H9 (cell line): ENCODE results near the gene SEMA5A. TPM values are rescaled to one million over a fixed set of nuclear protein-coding genes. Genes with fewer than 3 reads are reported as not detected.

Experiments used
- DNase-seq: peaks from one replicate; pipeline ENCODE4 v3.0.0-alpha.2; 2017
- H2AFZ ChIP-seq: one replicate; pipeline ENCODE4 v1.6.1; 2013; ENCODE audit warnings: mild to moderate bottlenecking, low read length, control low read depth, moderate library complexity
- H2AK5ac ChIP-seq: 2 replicates; pipeline ENCODE4 v1.6.1; 2013; ENCODE audit warnings: low read length, control low read depth, mixed read lengths; ENCODE audit not compliant: insufficient read length
- H2BK120ac ChIP-seq: one replicate; pipeline ENCODE4 v1.6.1; 2013; ENCODE audit warnings: low read depth, mild to moderate bottlenecking, low read length, control low read depth, inconsistent platforms; ENCODE audit not compliant: poor library complexity, severe bottlenecking
- H2BK12ac ChIP-seq: 2 replicates; pipeline ENCODE4 v1.6.1; 2013; ENCODE audit warnings: low read length, control low read depth, mixed read lengths, low read depth; ENCODE audit not compliant: insufficient read length
- H2BK15ac ChIP-seq: 2 replicates; pipeline ENCODE4 v1.6.1; 2013; ENCODE audit warnings: low read depth, low read length, control low read depth
- H2BK20ac ChIP-seq: one replicate; pipeline ENCODE4 v1.6.1; 2013; ENCODE audit warnings: low read depth, mild to moderate bottlenecking, low read length, control low read depth, inconsistent platforms; ENCODE audit not compliant: poor library complexity, severe bottlenecking
- H2BK5ac ChIP-seq: 2 replicates; pipeline ENCODE4 v1.6.1; 2013; ENCODE audit warnings: low read length, control low read depth, mixed read lengths; ENCODE audit not compliant: insufficient read length
- H3K14ac ChIP-seq: 2 replicates; pipeline ENCODE4 v1.6.1; 2013; ENCODE audit warnings: low read length, control low read depth; ENCODE audit not compliant: insufficient read depth
- H3K18ac ChIP-seq: 2 replicates; pipeline ENCODE4 v1.6.1; 2013; ENCODE audit warnings: low read depth, mild to moderate bottlenecking, mixed read lengths, low read length, control low read depth; ENCODE audit not compliant: insufficient read length
- H3K23ac ChIP-seq: 2 replicates; pipeline ENCODE4 v1.6.1; 2013; ENCODE audit warnings: low read length, control low read depth, mixed read lengths, low read depth; ENCODE audit not compliant: insufficient read length
- H3K23me2 ChIP-seq: 2 replicates; pipeline ENCODE4 v1.6.1; 2013; ENCODE audit warnings: low read depth, mild to moderate bottlenecking, mixed read lengths, low read length, control low read depth; ENCODE audit not compliant: insufficient read length, poor library complexity, severe bottlenecking
- H3K27ac ChIP-seq: 2 replicates; pipeline ENCODE4 v1.5.1; 2013; ENCODE audit warnings: low read length, control low read depth, mixed read lengths, low read depth; ENCODE audit not compliant: insufficient read length
- H3K27me3 ChIP-seq: 2 replicates; pipeline ENCODE4 v1.6.1; 2013; ENCODE audit warnings: low read length, control low read depth, inconsistent platforms; ENCODE audit not compliant: insufficient read depth
- H3K4ac ChIP-seq: 2 replicates; pipeline ENCODE4 v1.6.1; 2013; ENCODE audit warnings: low read depth, mild to moderate bottlenecking, control low read depth, inconsistent platforms, low read length, moderate library complexity
- H3K4me1 ChIP-seq: 2 replicates; pipeline ENCODE4 v1.6.1; 2013; ENCODE audit warnings: low read length, control low read depth, inconsistent platforms; ENCODE audit not compliant: insufficient read depth
- H3K4me2 ChIP-seq: 2 replicates; pipeline ENCODE4 v1.6.1; 2013; ENCODE audit warnings: low read length, control low read depth, mixed read lengths; ENCODE audit not compliant: insufficient read length, insufficient read depth
- H3K56ac ChIP-seq: 2 replicates; pipeline ENCODE4 v1.6.1; 2013; ENCODE audit warnings: low read depth, mild to moderate bottlenecking, mixed read lengths, low read length, control low read depth; ENCODE audit not compliant: insufficient read length
- H3K79me1 ChIP-seq: 2 replicates; pipeline ENCODE4 v1.6.1; 2013; ENCODE audit warnings: low read depth, mild to moderate bottlenecking, moderate library complexity, low read length, control low read depth, inconsistent platforms; ENCODE audit not compliant: insufficient read depth, poor library complexity, severe bottlenecking
- H3K79me2 ChIP-seq: 2 replicates; pipeline ENCODE4 v1.6.1; 2013; ENCODE audit warnings: low read length, control low read depth, inconsistent platforms; ENCODE audit not compliant: insufficient read depth
- H3K9ac ChIP-seq: 2 replicates; pipeline ENCODE4 v1.6.1; 2013; ENCODE audit warnings: low read length, control low read depth, mixed read lengths; ENCODE audit not compliant: insufficient read length; ENCODE audit errors: extremely low read depth
- H3K9me3 ChIP-seq: one replicate; pipeline ENCODE4 v1.6.1; 2013; ENCODE audit warnings: low read depth, low read length, inconsistent platforms; ENCODE audit not compliant: control insufficient read depth
- H3T11ph ChIP-seq: one replicate; pipeline ENCODE4 v1.6.1; 2013; ENCODE audit warnings: mild to moderate bottlenecking, low read length, control low read depth, inconsistent platforms
- H4K20me1 ChIP-seq: one replicate; pipeline ENCODE4 v1.6.1; 2013; ENCODE audit not compliant: control insufficient read depth, insufficient read length, insufficient read depth
- H4K5ac ChIP-seq: 2 replicates; pipeline ENCODE4 v1.6.1; 2013; ENCODE audit warnings: low read depth, mild to moderate bottlenecking, mixed read lengths, low read length, control low read depth; ENCODE audit not compliant: insufficient read length
- H4K8ac ChIP-seq: replicated peaks from 2 replicates; pipeline ENCODE4 v1.6.1; 2013; ENCODE audit warnings: low read length, control low read depth, mixed read lengths, low read depth; ENCODE audit not compliant: insufficient read length
- H4K91ac ChIP-seq: 2 replicates; pipeline ENCODE4 v1.6.1; 2013; ENCODE audit warnings: low read depth, mild to moderate bottlenecking, moderate library complexity, mixed read lengths, low read length, control low read depth; ENCODE audit not compliant: insufficient read length
- H3K27ac Mint-ChIP-seq, 3 experiments: 2 replicates in 2 of 3; 3 replicates in 1 of 3; pipeline ENCODE4 v1.8.0; 2020 to 2021; ENCODE audit warnings: mixed read lengths in 3 of 3, mild to moderate bottlenecking in 1 of 3, moderate library complexity in 1 of 3
- H3K27me3 Mint-ChIP-seq: 2 replicates; pipeline ENCODE4 v1.8.0; 2021; ENCODE audit warnings: low read depth, mild to moderate bottlenecking, moderate library complexity, mixed read lengths
- H3K36me3 Mint-ChIP-seq, 3 experiments: 2 replicates in 2 of 3; 3 replicates in 1 of 3; pipeline ENCODE4 v1.8.0; 2020 to 2021; ENCODE audit warnings: low read depth in 3 of 3, mixed read lengths in 3 of 3; ENCODE audit not compliant: insufficient read depth in 1 of 3
- H3K4me1 Mint-ChIP-seq, 2 experiments: 2 replicates each; pipeline ENCODE4 v1.8.0; 2020; ENCODE audit warnings: mixed read lengths in 2 of 2
- H3K4me3 Mint-ChIP-seq, 2 experiments: 2 replicates in 1 of 2; 3 replicates in 1 of 2; pipeline ENCODE4 v1.8.0; 2020 to 2021; ENCODE audit warnings: mild to moderate bottlenecking in 2 of 2, mixed read lengths in 2 of 2, moderate library complexity in 1 of 2
- H3K9me3 Mint-ChIP-seq, 2 experiments: 2 replicates in 1 of 2; 3 replicates in 1 of 2; pipeline ENCODE4 v1.8.0; 2020; ENCODE audit warnings: mild to moderate bottlenecking in 2 of 2, mixed read lengths in 2 of 2, moderate library complexity in 1 of 2
- WGBS: extraction: QIAGEN DNeasy Blood & Tissue Kit; methylation state at CpG from one replicate; pipeline ENCODE4 v1.1.7; 2013; ENCODE audit warnings: missing lambda C conversion rate, low lambda C conversion rate, mixed read lengths; ENCODE audit not compliant: insufficient read length; ENCODE audit errors: extremely low coverage; 5-methylcytosine and 5-hydroxymethylcytosine counted together
- total RNA-seq: library from RNA; stranded (reverse); gene quantifications from 2 replicates; pipeline ENCODE4 v1.2.1, GENCODE V29; 2021
- TF ChIP-seq, protein P1 (sequence below): fragments of 200-600 bp; sonication (generic); conservative IDR thresholded peaks from 3 replicates; pipeline ENCODE4 v1.8.0; 2021; ENCODE audit warnings: antibody characterized with exemption, mild to moderate bottlenecking

Gene SEMA5A
- total RNA-seq, 1 experiment from 2014 or later: 4.3 TPM

DNA sequence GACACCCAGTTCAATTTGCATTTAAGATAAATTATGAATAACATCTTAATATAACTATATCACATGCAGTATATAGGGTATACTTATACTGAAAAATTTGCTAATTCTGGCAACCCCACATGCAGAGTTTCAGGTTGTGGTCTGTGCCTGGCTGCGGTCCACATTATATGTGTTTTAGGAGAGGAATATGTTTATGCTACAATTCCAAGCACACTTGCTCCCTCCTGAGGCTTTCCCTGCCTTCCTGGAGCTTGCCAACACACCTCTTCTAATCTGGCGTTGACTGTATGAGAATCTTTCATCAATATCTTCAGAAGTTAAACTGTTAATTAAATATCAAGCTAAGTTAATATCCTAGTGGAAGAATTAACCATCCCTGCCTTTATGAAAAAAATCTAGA is 45.2 kb downstream of the SEMA5A start:
- peaks cover 5% of the 10 kb centered on the region for H3K4me1 ChIP-seq
- H3K36me3 Mint-ChIP-seq: no peaks in the 10 kb centered on the region
- H3K9ac ChIP-seq: no peak overlapping the region
- no peaks in the 10 kb centered on the region for H3K9me3 ChIP-seq
- no peak overlapping the region for H3K4me3 Mint-ChIP-seq
- H3K4me1 Mint-ChIP-seq: peaks cover 22 to 23% of the 10 kb centered on the region in 2 experiments
- H3T11ph ChIP-seq: no peak overlapping the region
- TF ChIP-seq, protein P1, sequence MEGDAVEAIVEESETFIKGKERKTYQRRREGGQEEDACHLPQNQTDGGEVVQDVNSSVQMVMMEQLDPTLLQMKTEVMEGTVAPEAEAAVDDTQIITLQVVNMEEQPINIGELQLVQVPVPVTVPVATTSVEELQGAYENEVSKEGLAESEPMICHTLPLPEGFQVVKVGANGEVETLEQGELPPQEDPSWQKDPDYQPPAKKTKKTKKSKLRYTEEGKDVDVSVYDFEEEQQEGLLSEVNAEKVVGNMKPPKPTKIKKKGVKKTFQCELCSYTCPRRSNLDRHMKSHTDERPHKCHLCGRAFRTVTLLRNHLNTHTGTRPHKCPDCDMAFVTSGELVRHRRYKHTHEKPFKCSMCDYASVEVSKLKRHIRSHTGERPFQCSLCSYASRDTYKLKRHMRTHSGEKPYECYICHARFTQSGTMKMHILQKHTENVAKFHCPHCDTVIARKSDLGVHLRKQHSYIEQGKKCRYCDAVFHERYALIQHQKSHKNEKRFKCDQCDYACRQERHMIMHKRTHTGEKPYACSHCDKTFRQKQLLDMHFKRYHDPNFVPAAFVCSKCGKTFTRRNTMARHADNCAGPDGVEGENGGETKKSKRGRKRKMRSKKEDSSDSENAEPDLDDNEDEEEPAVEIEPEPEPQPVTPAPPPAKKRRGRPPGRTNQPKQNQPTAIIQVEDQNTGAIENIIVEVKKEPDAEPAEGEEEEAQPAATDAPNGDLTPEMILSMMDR: no peak
- H3K27ac ChIP-seq: no peak overlapping the region
- H3K18ac ChIP-seq: no peak overlapping the region
- no peak overlapping the region for H2AFZ ChIP-seq
- H2BK5ac ChIP-seq: no peak overlapping the region
- no peaks in the 10 kb centered on the region for H3K23me2 ChIP-seq
- H3K23ac ChIP-seq: no peak overlapping the region
- no CpG with 5 or more reads among the region's 2 CpGs for WGBS
- H4K8ac ChIP-seq: no peak overlapping the region
- H2AK5ac ChIP-seq: no peak overlapping the region
- no peaks in the 10 kb centered on the region for H4K20me1 ChIP-seq
- no peak overlapping the region for H2BK15ac ChIP-seq
- H3K27me3 Mint-ChIP-seq: no peaks in the 10 kb centered on the region
- H3K27ac Mint-ChIP-seq: no peak overlapping the region; a peak in 1 of 7 replicates
- no peaks in the 10 kb centered on the region for H3K9me3 Mint-ChIP-seq
- no peak for DNase-seq
- no peaks in the 10 kb centered on the region for H3K27me3 ChIP-seq
- no peak overlapping the region for H2BK20ac ChIP-seq
- H2BK120ac ChIP-seq: no peak overlapping the region
- H3K4me2 ChIP-seq: no peak overlapping the region
- H3K4ac ChIP-seq: no peak overlapping the region
- H4K5ac ChIP-seq: no peak overlapping the region
- H2BK12ac ChIP-seq: no peak overlapping the region
- no peak overlapping the region for H3K14ac ChIP-seq
- no peak overlapping the region for H4K91ac ChIP-seq
- no peaks in the 10 kb centered on the region for H3K79me1 ChIP-seq
- no peaks in the 10 kb centered on the region for H3K79me2 ChIP-seq
- H3K56ac ChIP-seq: no peak overlapping the region
